ENCODE data around the gene BCAS3.

Gene BCAS3

DNA sequence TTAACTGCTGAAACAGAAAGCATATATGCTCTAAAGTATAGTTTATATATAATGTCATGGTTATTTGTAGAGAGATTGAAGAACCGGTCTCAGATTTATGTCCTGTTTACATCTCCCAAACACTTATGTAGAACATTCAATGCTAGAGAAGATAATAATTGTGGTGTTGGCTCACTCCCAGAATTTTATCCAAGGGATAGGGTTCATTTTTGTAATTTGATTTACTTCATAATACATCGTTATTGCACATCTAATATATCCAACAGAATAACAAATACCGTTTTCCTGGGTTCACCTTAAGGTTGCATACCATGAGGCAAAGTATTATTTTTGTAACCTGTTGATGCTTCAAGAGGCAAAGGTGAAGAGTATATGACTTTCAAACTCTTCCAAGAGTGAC, 519.1 kb downstream of the BCAS3 start:
- no peak for DNase-seq
- no peak for TF ChIP-seq POLR2A (IDR thresholded peaks at IDR 0.05; ENCODE audit: low read length)
- no peak for TF ChIP-seq GATA1 (IDR thresholded peaks at IDR 0.05; ENCODE audit: low read depth, low read length)

- TF ChIP-seq POLR2A (IDR thresholded peaks at IDR 0.05; ENCODE audit: low read length) (no peak), GATA1 (IDR thresholded peaks at IDR 0.05; ENCODE audit: low read depth, low read length) (no peak)
- DNase-seq, result no peak
Measured at GRCh38 chr17:61199431-61200338, 522.0 kb downstream of the BCAS3 start.

DNA sequence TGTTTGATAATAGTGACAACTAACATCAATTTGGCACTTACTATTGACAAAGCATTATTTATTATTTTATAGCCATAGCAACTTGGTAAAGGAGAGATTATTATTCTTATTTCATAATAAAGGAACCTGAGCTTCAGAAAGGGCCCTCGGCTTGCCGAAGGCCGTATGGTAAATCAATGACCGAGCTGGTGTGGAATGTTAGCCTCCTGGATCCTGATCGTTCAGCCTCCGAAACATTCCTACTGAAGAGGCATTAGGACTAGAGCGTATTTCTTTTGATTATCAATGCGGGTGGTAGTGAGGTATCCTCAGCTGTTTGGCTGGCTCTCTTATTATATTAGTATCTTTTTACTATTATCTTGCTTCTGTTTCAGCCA, 522.7 kb downstream of the BCAS3 start:
- TF ChIP-seq GATA1 (IDR thresholded peaks at IDR 0.05; ENCODE audit: low read depth, low read length) (no peak), POLR2A (IDR thresholded peaks at IDR 0.05; ENCODE audit: low read length) (no peak)
- no peak for DNase-seq

DNA sequence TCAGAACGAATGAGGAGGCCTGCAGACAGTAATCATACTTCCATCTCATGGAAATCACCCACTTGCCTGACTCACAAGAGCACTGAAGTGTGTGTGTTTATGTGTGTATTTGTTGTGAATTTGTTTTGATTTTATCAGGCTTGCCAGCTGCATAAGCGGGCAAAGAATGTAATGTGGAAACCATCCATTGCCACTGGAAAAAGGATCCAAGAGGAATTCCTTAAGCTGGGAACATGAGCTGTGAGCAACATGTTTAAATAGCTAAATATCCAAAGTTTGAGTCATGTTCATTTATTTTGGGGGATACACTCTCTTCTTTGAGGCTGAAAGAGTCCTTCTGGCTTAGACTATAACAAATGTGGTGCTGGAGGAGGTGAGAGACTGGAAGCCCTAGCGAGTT, 523.6 kb downstream of the BCAS3 start:
- no peak for TF ChIP-seq GATA1 (IDR thresholded peaks at IDR 0.05; ENCODE audit: low read depth, low read length)
- no peak for TF ChIP-seq POLR2A (IDR thresholded peaks at IDR 0.05; ENCODE audit: low read length)
- DNase-seq, result no peak

DNA sequence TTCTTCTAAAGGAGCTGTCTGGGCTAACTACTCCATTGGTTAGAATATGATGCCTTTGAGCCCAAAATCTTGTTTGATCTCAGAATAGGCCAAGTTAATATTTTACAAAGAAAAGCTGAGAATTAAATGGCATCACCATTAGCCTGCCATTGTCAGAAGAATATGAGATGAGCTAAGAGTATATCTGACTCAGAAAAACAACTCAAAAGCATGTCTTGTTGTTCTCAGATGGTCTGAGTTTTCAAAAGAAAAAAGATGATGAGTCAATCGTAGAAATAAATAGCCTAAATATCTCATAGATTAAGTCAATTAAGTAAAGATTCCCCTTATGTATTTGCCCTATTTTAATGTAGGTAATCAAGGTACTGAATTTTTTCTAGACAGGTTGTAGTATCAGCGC, 524.9 kb downstream of the BCAS3 start:
- DNase-seq, result no peak
- TF ChIP-seq GATA1 (IDR thresholded peaks at IDR 0.05; ENCODE audit: low read depth, low read length) (no peak), POLR2A (IDR thresholded peaks at IDR 0.05; ENCODE audit: low read length) (no peak)

DNA sequence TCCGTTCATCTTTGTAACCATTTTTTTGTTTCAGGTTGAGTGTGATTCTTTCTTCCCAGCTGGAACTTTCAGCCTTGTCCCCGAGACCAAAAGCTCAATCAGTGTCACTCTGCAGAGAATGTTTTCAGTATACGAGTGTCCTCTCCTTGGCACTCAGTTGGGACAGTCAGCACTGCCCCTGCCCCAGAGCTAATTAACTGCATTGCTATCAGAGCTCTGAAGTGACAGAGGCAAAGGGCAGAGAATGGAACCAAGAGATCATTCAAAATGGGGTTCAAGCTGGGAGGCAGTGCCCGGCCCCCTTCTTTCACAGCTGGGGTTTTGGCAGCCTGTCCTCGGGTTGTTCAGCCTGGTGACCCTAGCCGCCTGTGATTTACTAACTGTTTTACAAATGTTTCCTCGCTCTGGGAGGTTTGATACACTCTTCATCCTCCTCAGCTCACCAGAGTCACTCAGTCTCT, 526.0 kb downstream of the BCAS3 start:
- DNase-seq, result no peak
- TF ChIP-seq GATA1 (IDR thresholded peaks at IDR 0.05; ENCODE audit: low read depth, low read length), result no peak

DNA sequence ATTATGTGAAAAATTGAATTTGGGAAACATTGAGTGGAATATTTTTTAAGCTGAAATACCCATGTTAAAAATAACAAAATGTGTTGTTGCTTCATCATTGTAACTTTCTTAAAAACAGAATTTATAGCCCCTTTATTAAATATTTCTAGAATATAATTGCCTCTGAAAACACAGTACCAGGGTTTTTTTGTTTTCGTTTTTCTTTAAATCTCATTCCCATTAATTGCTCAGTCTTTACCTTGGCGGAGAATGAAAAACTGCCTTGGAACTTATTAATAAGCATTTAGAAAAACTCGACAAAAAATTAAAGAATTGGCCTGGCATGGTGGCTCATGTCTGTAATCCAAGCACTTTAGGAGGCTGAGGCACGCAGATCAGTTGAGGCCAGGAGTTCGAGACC, 526.8 kb downstream of the BCAS3 start:
- TF ChIP-seq GATA1 (IDR thresholded peaks at IDR 0.05; ENCODE audit: low read depth, low read length) (no peak), POLR2A (IDR thresholded peaks at IDR 0.05; ENCODE audit: low read length) (no peak)
- DNase-seq, result no peak

DNA sequence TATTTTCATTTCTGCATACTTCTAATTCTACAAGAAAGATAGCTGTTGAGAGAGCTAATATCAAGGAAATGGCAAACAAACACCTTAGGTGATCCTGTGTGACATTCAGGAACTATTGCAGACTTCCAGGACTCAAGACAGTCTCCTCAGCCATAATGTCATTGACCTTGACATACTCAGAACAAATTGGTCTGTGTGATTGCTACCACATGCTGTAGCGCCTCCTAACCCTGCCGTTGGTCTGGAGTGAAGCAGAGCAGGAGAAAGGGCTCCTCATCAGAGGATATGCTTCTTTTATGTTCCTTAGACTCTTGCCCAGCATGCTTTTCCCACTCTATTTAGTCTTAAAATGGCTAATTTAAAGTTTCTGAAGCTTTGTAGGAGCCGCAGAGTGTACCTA, 527.8 kb downstream of the BCAS3 start:
- peak in 1 of 2 experiments; percentile 6 for DNase-seq
- TF ChIP-seq POLR2A (IDR thresholded peaks at IDR 0.05; ENCODE audit: low read length) (no peak), GATA1 (IDR thresholded peaks at IDR 0.05; ENCODE audit: low read depth, low read length) (no peak)

DNA sequence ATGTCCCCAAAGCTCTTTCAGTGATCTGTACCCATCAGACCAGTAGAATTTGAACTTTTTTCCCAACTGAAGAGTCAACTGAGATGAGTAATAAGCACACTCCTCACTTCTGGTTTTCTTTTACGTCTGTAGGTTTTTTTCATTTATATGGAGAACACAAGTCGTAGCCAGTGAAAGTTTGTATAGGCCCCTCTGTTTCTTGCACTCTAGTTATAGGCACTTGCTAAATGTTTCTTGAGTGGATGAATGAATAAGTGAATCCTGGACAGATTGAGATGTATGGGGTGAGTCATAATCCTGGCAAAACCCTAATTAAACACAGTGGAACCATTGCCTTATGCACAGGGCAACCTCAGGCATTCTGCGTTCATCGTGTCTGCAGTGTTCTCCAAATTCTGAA, 528.3 kb downstream of the BCAS3 start:
- TF ChIP-seq GATA1 (IDR thresholded peaks at IDR 0.05; ENCODE audit: low read depth, low read length) (no peak), POLR2A (IDR thresholded peaks at IDR 0.05; ENCODE audit: low read length) (no peak)
- no peak for DNase-seq

DNA sequence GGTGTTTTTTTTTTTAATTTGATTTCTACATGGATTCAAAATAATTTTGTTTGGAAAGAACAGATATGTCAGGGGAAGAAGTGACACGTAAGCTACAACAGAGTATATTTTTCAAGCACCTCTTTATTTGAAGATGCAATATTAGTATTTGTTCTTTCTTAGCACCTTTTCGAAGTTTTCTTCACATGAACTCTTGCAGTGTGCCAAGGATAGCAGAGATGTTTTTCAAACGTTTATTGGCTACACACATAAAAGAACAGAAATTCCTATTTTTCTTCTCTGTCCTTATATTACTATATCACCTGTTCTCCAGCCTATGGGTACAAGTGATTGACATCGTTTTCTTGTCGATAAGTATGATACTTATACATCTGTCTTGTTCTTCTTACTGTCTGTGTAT, 529.3 kb downstream of the BCAS3 start:
- TF ChIP-seq POLR2A (IDR thresholded peaks at IDR 0.05; ENCODE audit: low read length) (no peak), GATA1 (IDR thresholded peaks at IDR 0.05; ENCODE audit: low read depth, low read length) (no peak)
- no peak for DNase-seq

GRCh38 chr17:61208301-61209105, 530.9 kb downstream of the BCAS3 start:
- TF ChIP-seq POLR2A (IDR thresholded peaks at IDR 0.05; ENCODE audit: low read length), result no peak
- no peak for DNase-seq

- TF ChIP-seq GATA1 (IDR thresholded peaks at IDR 0.05; ENCODE audit: low read depth, low read length), result no peak
- no peak for TF ChIP-seq POLR2A (IDR thresholded peaks at IDR 0.05; ENCODE audit: low read length)
- DNase-seq, result no peak
Measured at GRCh38 chr17:61209106-61209439, 531.4 kb downstream of the BCAS3 start.

DNA sequence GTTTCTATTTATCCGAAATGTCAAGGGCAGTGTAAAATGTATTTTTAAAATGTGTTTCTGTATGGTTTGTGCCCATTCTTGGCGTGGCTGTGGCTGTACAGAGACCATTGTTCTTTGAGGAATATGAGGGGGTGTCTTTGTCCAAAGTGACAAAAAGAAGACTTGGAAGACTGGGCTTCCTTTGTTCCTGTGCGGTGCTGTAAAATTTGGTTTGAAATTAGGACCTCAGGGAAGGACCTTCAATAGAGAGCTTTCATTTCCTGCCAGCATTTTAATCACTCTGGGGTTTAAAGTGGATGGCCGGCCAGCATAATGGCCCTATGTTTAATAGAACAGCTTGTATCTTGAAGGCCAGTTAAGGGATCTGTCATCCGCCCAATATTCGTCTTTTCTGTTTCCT, 531.9 kb downstream of the BCAS3 start:
- TF ChIP-seq GATA1 (IDR thresholded peaks at IDR 0.05; ENCODE audit: low read depth, low read length), result no peak
- no peak for TF ChIP-seq POLR2A (IDR thresholded peaks at IDR 0.05; ENCODE audit: low read length)
- DNase-seq, result no peak

DNA sequence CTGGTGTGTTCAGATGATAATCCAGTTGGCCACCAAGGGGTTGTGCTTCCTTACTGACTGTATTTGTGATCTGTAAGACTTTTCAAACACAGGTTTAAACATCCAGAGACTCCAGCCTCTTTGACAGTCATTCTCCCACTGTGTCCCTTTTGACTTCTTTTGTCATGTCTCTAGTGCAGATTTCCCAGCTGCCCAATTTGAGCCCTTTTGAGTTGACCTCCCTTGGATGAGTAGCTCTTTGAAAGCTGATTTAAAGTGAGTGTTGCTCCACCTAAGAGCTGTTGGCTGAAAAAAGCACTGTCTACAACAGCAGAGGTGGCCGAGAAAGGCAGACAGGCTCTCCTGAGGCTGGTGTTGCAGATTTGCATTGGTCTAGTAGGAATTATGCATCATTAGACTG, 533.6 kb downstream of the BCAS3 start:
- DNase-seq, result no peak
- no peak for TF ChIP-seq POLR2A (IDR thresholded peaks at IDR 0.05; ENCODE audit: low read length)
- TF ChIP-seq GATA1 (IDR thresholded peaks at IDR 0.05; ENCODE audit: low read depth, low read length), result no peak

DNA sequence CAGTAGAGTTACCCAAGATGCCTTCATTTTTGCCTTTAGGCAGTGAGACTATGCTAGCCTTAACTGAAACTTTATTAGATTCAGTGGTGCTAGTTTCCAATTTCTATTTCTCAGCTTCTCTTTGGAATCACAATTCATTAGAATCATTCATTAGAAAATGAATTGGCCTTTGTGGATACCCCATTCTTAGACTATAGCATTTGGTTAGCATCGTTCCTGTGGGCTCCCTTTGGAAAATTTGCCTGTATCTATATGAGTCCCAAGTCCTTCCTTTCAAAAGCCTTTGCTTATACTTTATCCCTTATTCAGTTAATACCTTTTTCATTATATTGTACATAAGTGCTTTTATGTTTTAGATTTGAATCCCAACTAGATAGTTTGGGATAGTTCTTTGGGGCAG, 535.0 kb downstream of the BCAS3 start:
- no peak for TF ChIP-seq POLR2A (IDR thresholded peaks at IDR 0.05; ENCODE audit: low read length)
- no peak for DNase-seq

Measured in erythroblast (primary cell).